HG03045 (cell line): ENCODE results near the gene METTL9.

ENCODE experiments used
- ATAC-seq: cut with Tn5 transposase; IDR thresholded peaks from one replicate; pipeline ENCODE4 v1.9.1; 2021; ENCODE audit warnings: mild to moderate bottlenecking, moderate library complexity; ENCODE audit not compliant: unreplicated experiment

The METTL9 gene

DNA sequence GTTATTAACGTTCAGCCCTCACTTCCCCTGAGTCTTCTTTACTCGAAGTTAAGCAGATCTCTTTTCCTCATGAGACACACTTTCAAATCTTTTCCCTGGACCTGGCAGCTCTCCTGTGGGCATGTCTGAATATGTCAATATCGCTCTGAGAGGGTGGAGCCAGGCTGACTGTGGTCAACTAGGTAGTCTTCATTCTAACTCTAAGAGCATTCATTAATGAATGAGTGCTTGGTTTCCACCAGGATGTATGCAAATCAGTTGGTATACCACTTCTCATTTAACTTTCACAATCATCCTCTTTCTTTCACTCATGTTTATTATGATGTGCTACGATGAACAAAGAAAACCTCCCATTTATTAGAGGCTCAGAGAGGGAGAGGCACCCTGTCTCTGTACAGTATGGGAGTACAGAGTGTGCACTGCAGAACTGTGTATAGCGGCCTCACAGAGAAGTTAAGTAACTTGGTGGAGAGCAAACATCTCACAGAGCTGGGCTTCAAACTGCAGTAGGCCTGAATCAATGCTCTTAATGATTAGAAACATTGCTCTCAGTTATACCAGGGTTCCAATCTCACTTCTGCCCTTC is 104.3 kb downstream of the METTL9 start:
- no peak for ATAC-seq

DNA sequence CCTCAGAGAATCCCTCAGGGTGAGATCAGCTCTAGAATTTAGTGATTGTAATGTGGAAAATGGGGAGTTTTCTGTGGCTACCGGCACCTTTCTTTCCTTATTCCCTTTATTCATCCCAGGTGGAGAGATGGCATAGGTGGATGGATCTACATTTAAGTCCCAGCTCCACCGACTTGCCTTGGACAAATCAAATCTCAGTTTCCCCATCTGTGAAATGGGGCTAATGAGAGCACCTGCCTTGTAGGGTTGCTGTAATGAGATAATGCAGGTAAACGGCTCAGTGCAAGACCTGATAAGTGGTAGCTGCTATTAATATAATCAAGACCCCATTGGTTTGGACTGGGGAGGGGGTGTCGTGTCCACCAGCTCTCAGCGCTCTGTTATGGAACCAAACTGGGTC is 104.9 kb downstream of the METTL9 start:
- ATAC-seq = no peak

DNA sequence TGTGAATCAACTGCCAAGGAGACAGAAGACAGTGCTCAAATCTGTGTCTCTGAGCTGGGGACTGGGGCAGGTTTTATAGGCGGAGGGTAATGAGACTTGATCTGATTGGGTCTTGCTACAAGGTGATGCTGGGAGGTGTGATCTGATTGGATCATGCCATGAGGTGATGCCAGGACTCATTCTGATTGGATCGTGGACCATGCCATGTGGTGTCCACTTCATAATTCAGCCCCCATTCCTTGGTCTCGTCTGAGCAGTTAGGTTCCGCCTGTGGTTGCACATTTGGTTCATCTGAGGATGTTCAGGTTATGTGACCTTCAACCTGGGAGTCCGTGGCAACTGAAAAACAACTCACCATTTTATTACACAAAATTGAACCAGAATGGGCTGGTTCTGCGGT is 105.4 kb downstream of the METTL9 start:
- no peak for ATAC-seq
